PC-3 (cell line): ENCODE measurements around the gene EXOC6. TPM values are rescaled to one million over a fixed set of nuclear protein-coding genes. Genes with fewer than 3 reads are reported as not detected.

Source experiments
- ATAC-seq: fragments of 200-7000 bp; cut with Tn5 transposase; 2 replicates; pipeline ENCODE4 v1.9.1; 2020; ENCODE audit warnings: mild to moderate bottlenecking, moderate library complexity
- BruUV-seq: library from RNA; stranded (reverse); fragments of 400-500 nt; replicated peaks from 2 replicates; lab custom pipeline; 2021; lab: Mats Ljungman, UMichigan
- CTCF ChIA-PET: fragments of 300-600 bp; sonication (Branson Sonifier 250); formaldehyde crosslinking; loops from one replicate; lab custom pipeline; 2022; ENCODE audit warnings: antibody characterized with exemption; lab: Charles Lee
- POLR2A ChIA-PET: fragments of 300-600 bp; sonication (Branson Sonifier 250); formaldehyde crosslinking; loops from one replicate; lab custom pipeline; 2022; ENCODE audit warnings: antibody characterized with exemption; ENCODE audit not compliant: unreplicated experiment; lab: Charles Lee
- DNase-seq: peaks from one replicate; pipeline ENCODE4 v3.0.0-alpha.2; 2015
- H2AFZ ChIP-seq: fragments of 300-600 bp; sonication (generic); 2 replicates; pipeline ENCODE4 v1.6.0; 2016; ENCODE audit warnings: antibody characterized with exemption, low read length
- H3F3A ChIP-seq: fragments of 300-600 bp; sonication (generic); one replicate; pipeline ENCODE4 v1.6.0; 2017; ENCODE audit warnings: antibody characterized with exemption, low read length, control low read depth, mild to moderate bottlenecking; ENCODE audit not compliant: unreplicated experiment
- H3K27ac ChIP-seq: fragments of 300-600 bp; sonication (generic); 2 replicates; pipeline ENCODE4 v1.5.1; 2016; ENCODE audit warnings: mild to moderate bottlenecking, low read length
- H3K27me3 ChIP-seq: fragments of 300-600 bp; sonication (generic); 2 replicates; pipeline ENCODE4 v1.6.1; 2016; ENCODE audit warnings: low read length, mixed read lengths
- H3K36me3 ChIP-seq: fragments of 300-600 bp; sonication (generic); 2 replicates; pipeline ENCODE4 v1.6.1; 2016; ENCODE audit warnings: low read depth, mixed run types, low read length, mixed read lengths
- H3K4me1 ChIP-seq: fragments of 300-600 bp; sonication (generic); 2 replicates; pipeline ENCODE4 v1.5.1; 2016; ENCODE audit warnings: low read length; ENCODE audit not compliant: insufficient read depth
- H3K4me2 ChIP-seq: fragments of 300-600 bp; sonication (generic); 2 replicates; pipeline ENCODE4 v1.6.0; 2016; ENCODE audit warnings: low read length
- H3K4me3 ChIP-seq: fragments of 300-600 bp; sonication (generic); 2 replicates; pipeline ENCODE4 v1.5.1; 2016; ENCODE audit warnings: mild to moderate bottlenecking, low read length, mixed read lengths
- H3K79me2 ChIP-seq: fragments of 300-600 bp; sonication (generic); 2 replicates; pipeline ENCODE4 v1.6.1; 2017; ENCODE audit warnings: low read length, mixed read lengths
- H3K9ac ChIP-seq: fragments of 300-600 bp; sonication (generic); 2 replicates; pipeline ENCODE4 v1.6.0; 2016; ENCODE audit warnings: mild to moderate bottlenecking, low read length
- H3K9me2 ChIP-seq: fragments of 300-600 bp; sonication (generic); replicated peaks from 2 replicates; pipeline ENCODE4 v1.6.1; 2016; ENCODE audit warnings: mixed run types, low read length, mixed read lengths
- H3K9me3 ChIP-seq: fragments of 300-600 bp; sonication (generic); 2 replicates; pipeline ENCODE4 v1.6.1; 2016; ENCODE audit warnings: low read length, mixed read lengths
- H4K20me1 ChIP-seq: fragments of 300-600 bp; sonication (generic); 2 replicates; pipeline ENCODE4 v1.6.1; 2016; ENCODE audit warnings: low read length, mixed read lengths
- EZH2 ChIP-seq: fragments of 300-600 bp; sonication (generic); IDR thresholded peaks from one replicate; pipeline ENCODE4 v1.6.1; 2017; ENCODE audit warnings: antibody characterized with exemption, mild to moderate bottlenecking, low read length; ENCODE audit not compliant: unreplicated experiment
- EZH2phosphoT487 ChIP-seq: fragments of 300-600 bp; sonication (generic); IDR thresholded peaks from 2 replicates; pipeline ENCODE4 v1.6.1; 2018; ENCODE audit warnings: mild to moderate bottlenecking, antibody characterized with exemption, low read length, borderline replicate concordance
- intact Hi-C: fragments of 100-400 bp; cut with micrococcal nuclease; formaldehyde crosslinking; loops from 2 replicates; pipeline ENCODE4 v1.9.0; 2023
- total RNA-seq: library from RNA; depleted of rRNA; stranded (reverse); fragments of >200 nt; gene quantifications from 2 replicates; pipeline ENCODE4 v1.2.3, GENCODE V29; 2014
- TF ChIP-seq, protein P1 (sequence below): fragments of 300-600 bp; sonication (generic); conservative IDR thresholded peaks from 2 replicates; pipeline ENCODE4 v1.5.1; 2017; ENCODE audit warnings: antibody characterized with exemption, low read depth, mild to moderate bottlenecking, low read length

Gene EXOC6
- total RNA-seq, 1 experiment from 2014 or later: 5.7 TPM

DNA sequence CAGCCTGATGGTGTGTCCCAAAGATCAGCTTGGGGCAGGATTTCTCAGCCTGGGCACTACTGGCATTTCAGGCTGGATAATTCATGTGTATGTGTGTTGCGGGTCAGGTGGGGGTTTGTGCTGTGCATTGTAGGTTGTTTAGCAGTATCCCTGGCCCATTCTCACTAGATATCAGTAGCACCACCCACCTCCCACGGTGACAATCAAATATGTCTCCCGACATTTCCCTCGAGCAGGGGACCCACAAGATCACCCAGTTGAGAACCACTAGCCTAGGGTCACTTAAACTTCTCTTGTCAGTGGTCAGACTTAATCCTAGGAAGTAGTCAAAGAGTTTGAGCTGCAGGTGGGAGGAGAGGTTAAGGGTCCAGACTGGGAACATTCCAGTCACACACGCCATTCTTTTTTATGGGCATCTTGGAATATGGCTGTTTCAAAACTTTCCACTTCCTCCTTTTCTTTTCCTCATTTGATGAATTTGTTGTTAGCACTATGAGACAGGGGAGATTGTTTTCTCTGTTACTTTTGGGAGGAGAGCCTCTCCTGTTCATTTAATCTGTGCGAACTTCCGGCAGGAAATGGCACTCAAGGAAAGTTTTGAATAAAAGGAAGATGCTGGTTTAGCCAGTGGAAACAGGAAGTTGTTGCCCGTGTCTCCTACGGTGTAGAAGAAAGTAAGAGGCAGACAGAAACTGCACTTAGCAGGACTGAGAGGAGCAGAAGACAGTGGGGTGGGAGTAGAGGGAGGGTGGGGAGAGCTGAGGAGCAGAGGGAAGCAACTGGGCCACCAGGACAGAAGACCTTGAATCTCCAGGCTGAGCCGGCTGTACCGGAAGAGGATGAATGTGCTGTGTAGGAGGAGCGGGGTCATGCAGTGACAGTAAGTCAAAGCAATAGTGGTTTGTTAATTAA is 17.6 kb upstream of the EXOC6 start:
- no peak overlapping the region for H3K9ac ChIP-seq
- peaks cover 11% of the 10 kb centered on the region for H3K4me1 ChIP-seq
- no peaks in the 10 kb centered on the region for H3K27me3 ChIP-seq
- ATAC-seq (no peak), DNase-seq (no peak)
- H3K27ac ChIP-seq: no peak overlapping the region
- no TSS peak for BruUV-seq
- H3K4me2 ChIP-seq: no peak overlapping the region
- H3K4me3 ChIP-seq: no peak overlapping the region
- intact Hi-C loops: no loop called here
- no peaks in the 10 kb centered on the region for H3K9me2 ChIP-seq
- no peaks in the 10 kb centered on the region for H3K9me3 ChIP-seq
- H4K20me1 ChIP-seq: no peaks in the 10 kb centered on the region
- ChIA-PET CTCF (no interaction called here), POLR2A (no interaction called here)
- H2AFZ ChIP-seq: no peak overlapping the region
- no peaks in the 10 kb centered on the region for H3K36me3 ChIP-seq
- no peaks in the 10 kb centered on the region for H3F3A ChIP-seq
- no peaks in the 10 kb centered on the region for H3K79me2 ChIP-seq
- TF ChIP-seq, protein P1, sequence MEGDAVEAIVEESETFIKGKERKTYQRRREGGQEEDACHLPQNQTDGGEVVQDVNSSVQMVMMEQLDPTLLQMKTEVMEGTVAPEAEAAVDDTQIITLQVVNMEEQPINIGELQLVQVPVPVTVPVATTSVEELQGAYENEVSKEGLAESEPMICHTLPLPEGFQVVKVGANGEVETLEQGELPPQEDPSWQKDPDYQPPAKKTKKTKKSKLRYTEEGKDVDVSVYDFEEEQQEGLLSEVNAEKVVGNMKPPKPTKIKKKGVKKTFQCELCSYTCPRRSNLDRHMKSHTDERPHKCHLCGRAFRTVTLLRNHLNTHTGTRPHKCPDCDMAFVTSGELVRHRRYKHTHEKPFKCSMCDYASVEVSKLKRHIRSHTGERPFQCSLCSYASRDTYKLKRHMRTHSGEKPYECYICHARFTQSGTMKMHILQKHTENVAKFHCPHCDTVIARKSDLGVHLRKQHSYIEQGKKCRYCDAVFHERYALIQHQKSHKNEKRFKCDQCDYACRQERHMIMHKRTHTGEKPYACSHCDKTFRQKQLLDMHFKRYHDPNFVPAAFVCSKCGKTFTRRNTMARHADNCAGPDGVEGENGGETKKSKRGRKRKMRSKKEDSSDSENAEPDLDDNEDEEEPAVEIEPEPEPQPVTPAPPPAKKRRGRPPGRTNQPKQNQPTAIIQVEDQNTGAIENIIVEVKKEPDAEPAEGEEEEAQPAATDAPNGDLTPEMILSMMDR: no peak
- no peak for TF ChIP-seq EZH2phosphoT487
- no peak for TF ChIP-seq EZH2

DNA sequence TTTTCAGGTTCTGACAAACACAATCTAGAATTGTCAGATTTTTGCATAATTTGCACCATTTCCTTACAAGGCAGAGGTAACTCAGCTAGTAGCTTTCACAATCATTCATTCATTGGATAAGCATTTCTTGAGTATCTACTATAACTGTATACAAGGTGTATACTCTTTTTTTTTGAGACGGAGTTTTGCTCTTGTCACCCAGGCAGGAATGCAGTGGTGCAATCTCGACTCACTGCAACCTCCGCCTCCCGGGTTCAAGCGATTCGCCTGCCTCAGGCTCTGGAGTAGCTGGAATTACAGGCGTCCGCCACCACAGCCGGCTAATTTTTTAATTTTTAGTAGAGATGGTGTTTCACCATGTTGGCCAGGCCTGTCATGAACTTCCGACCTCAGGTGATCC is 16.2 kb upstream of the EXOC6 start:
- no peak overlapping the region for H3K4me3 ChIP-seq
- H3K27ac ChIP-seq: no peak overlapping the region
- H2AFZ ChIP-seq: no peak overlapping the region
- peaks cover 12% of the 10 kb centered on the region for H3K4me1 ChIP-seq
- no peaks in the 10 kb centered on the region for H3K9me3 ChIP-seq
- TF ChIP-seq EZH2phosphoT487: no peak
- TF ChIP-seq, protein P1: no peak
- no peak for TF ChIP-seq EZH2
- BruUV-seq: no TSS peak
- DNase-seq: no peak
- intact Hi-C loops: no loop called here
- H3K36me3 ChIP-seq: no peaks in the 10 kb centered on the region
- no peak overlapping the region for H3K9ac ChIP-seq
- no peaks in the 10 kb centered on the region for H3K79me2 ChIP-seq
- CTCF ChIA-PET: no interaction called here
- H3F3A ChIP-seq: no peaks in the 10 kb centered on the region
- no peaks in the 10 kb centered on the region for H4K20me1 ChIP-seq
- H3K4me2 ChIP-seq: no peak overlapping the region
- no peak for ATAC-seq
- no peaks in the 10 kb centered on the region for H3K27me3 ChIP-seq
- POLR2A ChIA-PET: no interaction called here
- no peaks in the 10 kb centered on the region for H3K9me2 ChIP-seq
